CD8-positive, alpha-beta memory T cell (primary cell): Measurements from ENCODE around the gene AGFG2. TPM values are rescaled to one million over a fixed set of nuclear protein-coding genes. Genes with fewer than 3 reads are reported as not detected.

Source experiments
- CTCF ChIA-PET: fragments of 350-600 bp; sonication (Branson Sonifier 250); formaldehyde crosslinking; loops from one replicate; lab custom pipeline; 2021; ENCODE audit warnings: antibody characterized with exemption; lab: Charles Lee
- POLR2A ChIA-PET: fragments of 350-600 bp; sonication (Branson Sonifier 250); formaldehyde crosslinking; loops from one replicate; lab custom pipeline; 2021; ENCODE audit warnings: antibody characterized with exemption; lab: Charles Lee
- DNase-seq, 5 donors: peaks; one replicate each; pipeline versions ENCODE4 v3.0.0 to v3.0.0-alpha.2; 2020 to 2022; ENCODE audit warnings: mixed read lengths in 1 of 5
- H3K27ac ChIP-seq: one replicate; pipeline ENCODE4 v1.7.0; 2013; ENCODE audit warnings: low read depth, mild to moderate bottlenecking, low read length, moderate library complexity
- H3K27me3 ChIP-seq: 2 replicates; pipeline ENCODE4 v1.7.0; 2013; ENCODE audit warnings: low read length, mild to moderate bottlenecking; ENCODE audit not compliant: insufficient read depth, poor library complexity, severe bottlenecking
- H3K36me3 ChIP-seq: 2 replicates; pipeline ENCODE4 v1.7.0; 2013; ENCODE audit warnings: mild to moderate bottlenecking, low read length, moderate library complexity; ENCODE audit not compliant: insufficient read depth
- H3K4me1 ChIP-seq: 2 replicates; pipeline ENCODE4 v1.7.0; 2013; ENCODE audit warnings: mild to moderate bottlenecking, low read length, moderate library complexity; ENCODE audit not compliant: insufficient read depth
- H3K4me3 ChIP-seq: 2 replicates; pipeline ENCODE4 v1.7.0; 2013; ENCODE audit warnings: mild to moderate bottlenecking, low read length
- H3K9me3 ChIP-seq: 2 replicates; pipeline ENCODE4 v1.7.0; 2013; ENCODE audit warnings: mild to moderate bottlenecking, low read length
- H3K27ac Mint-ChIP-seq, 8 donors: one replicate each; pipeline ENCODE4 v1.8.0; 2020 to 2021; ENCODE audit warnings: mixed read lengths in 8 of 8, mild to moderate bottlenecking in 6 of 8, inconsistent platforms in 3 of 8, moderate library complexity in 3 of 8
- H3K27me3 Mint-ChIP-seq, 2 donors: one replicate each; pipeline ENCODE4 v1.8.0; 2020 to 2021; ENCODE audit warnings: mixed read lengths in 2 of 2, mild to moderate bottlenecking in 1 of 2, moderate library complexity in 1 of 2
- H3K36me3 Mint-ChIP-seq, 3 donors: one replicate each; pipeline ENCODE4 v1.8.0; 2020 to 2021; ENCODE audit warnings: mixed read lengths in 3 of 3, inconsistent platforms in 1 of 3, mild to moderate bottlenecking in 1 of 3
- H3K4me1 Mint-ChIP-seq, 3 donors: one replicate each; pipeline ENCODE4 v1.8.0; 2020 to 2021; ENCODE audit warnings: mixed read lengths in 3 of 3, inconsistent platforms in 1 of 3, mild to moderate bottlenecking in 1 of 3
- H3K4me3 Mint-ChIP-seq, 7 donors: one replicate each; pipeline ENCODE4 v1.8.0; 2020 to 2021; ENCODE audit warnings: mixed read lengths in 7 of 7, mild to moderate bottlenecking in 6 of 7, moderate library complexity in 4 of 7, inconsistent platforms in 2 of 7
- H3K9me3 Mint-ChIP-seq, 5 donors: one replicate each; pipeline ENCODE4 v1.8.0; 2020 to 2022; ENCODE audit warnings: mixed read lengths in 5 of 5, mild to moderate bottlenecking in 3 of 5, moderate library complexity in 2 of 5, inconsistent platforms in 1 of 5
- polyA plus RNA-seq: library from polyadenylated mRNA; unstranded; fragments of 300-500 nt; fragmentation: Illumina TruSeq; gene quantifications from one replicate; pipeline ENCODE4 v1.2.3, GENCODE V29; 2021
- total RNA-seq, 2 experiments: library from RNA; stranded (reverse); gene quantifications; one replicate each; pipeline ENCODE4 v1.2.3, GENCODE V29; 2021

Gene AGFG2
- total and polyA plus RNA-seq, 3 experiments from 2014 or later, result 36.2 to 63.1 (median 60.5) TPM

- ChIA-PET CTCF (interaction anchor here (1.1 to 1.7 kb wide), 2 partner anchors 29 to 47 kb away, joined by 3 to 4 read pairs; no protein-coding TSS in a partner anchor), POLR2A (no interaction called here)
- no peaks in the 10 kb centered on the region for H3K36me3 Mint-ChIP-seq
- H3K9me3 ChIP-seq, result no peaks in the 10 kb centered on the region
- no peaks in the 10 kb centered on the region for H3K9me3 Mint-ChIP-seq
- H3K27me3 Mint-ChIP-seq, result no peaks in the 10 kb centered on the region
- H3K4me1 ChIP-seq, result peaks cover 36% of the 10 kb centered on the region
- peaks cover 25 to 31% (median 29%) of the 10 kb centered on the region in 3 donors for H3K4me1 Mint-ChIP-seq
- no peak overlapping the region for H3K4me3 ChIP-seq
- H3K4me3 Mint-ChIP-seq, result peak overlapping the region in 2 of 7 donors; percentile 28 to 54
- DNase-seq, result no peak
- H3K27ac Mint-ChIP-seq, result no peak overlapping the region
- H3K36me3 ChIP-seq, result no peaks in the 10 kb centered on the region
- H3K27me3 ChIP-seq, result no peaks in the 10 kb centered on the region
- H3K27ac ChIP-seq, result no peak overlapping the region
Observed at GRCh38 chr7:100513212-100513810, 25.7 kb upstream of the AGFG2 start.

GRCh38 chr7:100515072-100515532 is 23.9 kb upstream of the AGFG2 start:
- DNase-seq, result no peak
- H3K4me3 ChIP-seq, result no peak overlapping the region
- ChIA-PET CTCF (interaction anchor here (0.7 to 1.7 kb wide), 5 partner anchors 30 to 70 kb away, joined by 3 to 5 read pairs (median 3); partner anchors contain the start of gene LRCH4), POLR2A (interaction anchor here (1.2 kb wide), 1 partner anchor 16 kb away, joined by 4 read pairs; no protein-coding TSS in a partner anchor)
- H3K27me3 ChIP-seq, result no peaks in the 10 kb centered on the region
- H3K27ac ChIP-seq, result no peak overlapping the region
- Mint-ChIP-seq H3K4me3 (peak overlapping the region in 3 of 7 donors; percentile 15 to 54 (median 29)), H3K27ac (peak overlapping the region in 1 of 8 donors; percentile 25), H3K4me1 (peaks cover 27 to 35% (median 29%) of the 10 kb centered on the region in 3 donors), H3K9me3 (no peaks in the 10 kb centered on the region), H3K27me3 (no peaks in the 10 kb centered on the region), H3K36me3 (no peaks in the 10 kb centered on the region)
- H3K9me3 ChIP-seq, result no peaks in the 10 kb centered on the region
- no peaks in the 10 kb centered on the region for H3K36me3 ChIP-seq
- peaks cover 36% of the 10 kb centered on the region for H3K4me1 ChIP-seq

GRCh38 chr7:100516135-100516812 is 22.7 kb upstream of the AGFG2 start:
- Mint-ChIP-seq H3K4me1 (peaks cover 27 to 35% (median 29%) of the 10 kb centered on the region in 3 donors), H3K36me3 (no peaks in the 10 kb centered on the region), H3K27me3 (no peaks in the 10 kb centered on the region), H3K9me3 (no peaks in the 10 kb centered on the region), H3K4me3 (peak overlapping the region in 6 of 7 donors; percentile 57 to 87 (median 62)), H3K27ac (peak overlapping the region; percentile 0 to 87 (median 32))
- no peaks in the 10 kb centered on the region for H3K9me3 ChIP-seq
- H3K4me3 ChIP-seq, result peak overlapping the region; percentile 34
- DNase-seq, result peak; percentile 30 to 84 (median 62)
- ChIA-PET POLR2A (interaction anchor here (0.6 to 1.5 kb wide), 8 partner anchors 14 to 574 kb away, joined by 4 to 12 read pairs (median 6); partner anchors contain the start of genes AGFG2 and TSC22D4), CTCF (interaction anchor here (0.7 to 1.9 kb wide), 12 partner anchors 11 to 175 kb away, joined by 3 to 17 read pairs (median 4); partner anchors contain the start of gene LRCH4)
- peaks cover 36% of the 10 kb centered on the region for H3K4me1 ChIP-seq
- peak overlapping the region; percentile 10 for H3K27ac ChIP-seq
- H3K27me3 ChIP-seq, result no peaks in the 10 kb centered on the region
- no peaks in the 10 kb centered on the region for H3K36me3 ChIP-seq

- DNase-seq, result no peak
- ChIA-PET CTCF (interaction anchor here (1.0 to 2.0 kb wide), 5 partner anchors 29 to 88 kb away, joined by 3 to 9 read pairs (median 4); no protein-coding TSS in a partner anchor), POLR2A (no interaction called here)
- Histone ChIP-seq H3K36me3 (no peaks in the 10 kb centered on the region), H3K4me1 (peaks cover 36% of the 10 kb centered on the region), H3K27ac (no peak overlapping the region), H3K9me3 (no peaks in the 10 kb centered on the region), H3K27me3 (no peaks in the 10 kb centered on the region), H3K4me3 (no peak overlapping the region)
- Mint-ChIP-seq H3K4me1 (peaks cover 27 to 35% (median 29%) of the 10 kb centered on the region in 3 donors), H3K27me3 (no peaks in the 10 kb centered on the region), H3K9me3 (no peaks in the 10 kb centered on the region), H3K36me3 (no peaks in the 10 kb centered on the region), H3K27ac (peak overlapping the region in 1 of 8 donors; percentile 11), H3K4me3 (peak overlapping the region in 4 of 7 donors; percentile 22 to 39 (median 29))
Observed at GRCh38 chr7:100517305-100517704, 21.7 kb upstream of the AGFG2 start.

GRCh38 chr7:100519580-100519979 is 19.4 kb upstream of the AGFG2 start:
- peaks cover 29% of the 10 kb centered on the region for H3K4me1 ChIP-seq
- H3K27me3 ChIP-seq, result no peaks in the 10 kb centered on the region
- H3K9me3 ChIP-seq, result no peaks in the 10 kb centered on the region
- Mint-ChIP-seq H3K27me3 (no peaks in the 10 kb centered on the region), H3K4me3 (no peak overlapping the region), H3K27ac (peak overlapping the region in 1 of 8 donors; percentile 65), H3K4me1 (peaks cover 27 to 32% (median 29%) of the 10 kb centered on the region in 3 donors), H3K36me3 (no peaks in the 10 kb centered on the region), H3K9me3 (no peaks in the 10 kb centered on the region)
- H3K4me3 ChIP-seq, result no peak overlapping the region
- CTCF ChIA-PET, result interaction anchor here (1.0 kb wide), 2 partner anchors 40 to 51 kb away, joined by 3 read pairs; no protein-coding TSS in a partner anchor
- H3K36me3 ChIP-seq, result no peaks in the 10 kb centered on the region
- no peak overlapping the region for H3K27ac ChIP-seq
- DNase-seq, result no peak
- POLR2A ChIA-PET, result interaction anchor here (0.9 kb wide), 1 partner anchor 428 kb away, joined by 3 read pairs; no protein-coding TSS in a partner anchor

GRCh38 chr7:100520138-100520537 is 18.9 kb upstream of the AGFG2 start:
- no peaks in the 10 kb centered on the region for H3K9me3 Mint-ChIP-seq
- DNase-seq, result no peak
- H3K4me3 Mint-ChIP-seq, result no peak overlapping the region
- ChIA-PET CTCF (interaction anchor here (1.0 to 1.3 kb wide), 3 partner anchors 40 to 51 kb away, joined by 3 read pairs; partner anchors contain the start of gene TSC22D4), POLR2A (interaction anchor here (0.9 kb wide), 1 partner anchor 429 kb away, joined by 3 read pairs; no protein-coding TSS in a partner anchor)
- peaks cover 26 to 28% (median 26%) of the 10 kb centered on the region in 3 donors for H3K4me1 Mint-ChIP-seq
- Histone ChIP-seq H3K27me3 (no peaks in the 10 kb centered on the region), H3K9me3 (no peaks in the 10 kb centered on the region), H3K27ac (no peak overlapping the region), H3K36me3 (no peaks in the 10 kb centered on the region), H3K4me3 (no peak overlapping the region), H3K4me1 (peaks cover 26% of the 10 kb centered on the region)
- H3K27me3 Mint-ChIP-seq, result no peaks in the 10 kb centered on the region
- no peak overlapping the region for H3K27ac Mint-ChIP-seq
- no peaks in the 10 kb centered on the region for H3K36me3 Mint-ChIP-seq

GRCh38 chr7:100521076-100521475 is 17.9 kb upstream of the AGFG2 start:
- no peaks in the 10 kb centered on the region for H3K9me3 ChIP-seq
- Mint-ChIP-seq H3K27me3 (no peaks in the 10 kb centered on the region), H3K9me3 (no peaks in the 10 kb centered on the region), H3K27ac (no peak overlapping the region), H3K4me3 (no peak overlapping the region), H3K36me3 (no peaks in the 10 kb centered on the region), H3K4me1 (peaks cover 16 to 19% (median 17%) of the 10 kb centered on the region in 3 donors)
- no peak for DNase-seq
- no peak overlapping the region for H3K4me3 ChIP-seq
- CTCF ChIA-PET, result interaction anchor here (1.3 kb wide), 1 partner anchor 42 kb away, joined by 3 read pairs; the partner anchor contains the start of gene TSC22D4
- H3K36me3 ChIP-seq, result no peaks in the 10 kb centered on the region
- no peak overlapping the region for H3K27ac ChIP-seq
- H3K4me1 ChIP-seq, result peaks cover 16% of the 10 kb centered on the region
- H3K27me3 ChIP-seq, result no peaks in the 10 kb centered on the region
- POLR2A ChIA-PET, result no interaction called here
